Skeletal muscle tissue (tissue), 4 donors: ENCODE results near the gene FBXW11. TPM values are rescaled to one million over a fixed set of nuclear protein-coding genes. Genes with fewer than 3 reads are reported as not detected.

ENCODE experiments used
- H3K27ac ChIP-seq: one replicate; pipeline ENCODE4 v1.7.0; 2013; ENCODE audit warnings: mild to moderate bottlenecking, low read depth, low read length, inconsistent platforms
- H3K27me3 ChIP-seq, 3 donors: one replicate each; pipeline ENCODE4 v1.7.0; 2013; ENCODE audit warnings: low read length in 3 of 3; ENCODE audit not compliant: control insufficient read depth in 3 of 3, insufficient read depth in 3 of 3
- H3K36me3 ChIP-seq, 3 donors: one replicate each; pipeline ENCODE4 v1.7.0; 2013; ENCODE audit warnings: low read length in 3 of 3; ENCODE audit not compliant: control insufficient read depth in 3 of 3, insufficient read depth in 3 of 3
- H3K4me1 ChIP-seq, 3 donors: one replicate each; pipeline ENCODE4 v1.7.0; 2013; ENCODE audit warnings: low read length in 3 of 3, mild to moderate bottlenecking in 3 of 3; ENCODE audit not compliant: control insufficient read depth in 3 of 3, insufficient read depth in 3 of 3
- H3K4me3 ChIP-seq, 3 donors: one replicate each; pipeline ENCODE4 v1.7.0; 2013; ENCODE audit warnings: low read length in 3 of 3
- H3K9ac ChIP-seq, 3 donors: one replicate each; pipeline ENCODE4 v1.7.0; 2013; ENCODE audit warnings: low read length in 3 of 3, mild to moderate bottlenecking in 3 of 3, moderate library complexity in 2 of 3, low read depth in 1 of 3
- H3K9me3 ChIP-seq, 3 donors: one replicate each; pipeline ENCODE4 v1.7.0; 2013; ENCODE audit warnings: low read length in 3 of 3; ENCODE audit not compliant: control insufficient read depth in 3 of 3
- total RNA-seq: library from RNA; depleted of rRNA; stranded (reverse); fragments of >200 nt; gene quantifications from one replicate; pipeline ENCODE4 v1.2.3, GENCODE V29; 2014
- donor health status: Osteomylitis.

FBXW11 gene
- total RNA-seq, 1 donor from 2014 or later: 60.5 TPM

DNA sequence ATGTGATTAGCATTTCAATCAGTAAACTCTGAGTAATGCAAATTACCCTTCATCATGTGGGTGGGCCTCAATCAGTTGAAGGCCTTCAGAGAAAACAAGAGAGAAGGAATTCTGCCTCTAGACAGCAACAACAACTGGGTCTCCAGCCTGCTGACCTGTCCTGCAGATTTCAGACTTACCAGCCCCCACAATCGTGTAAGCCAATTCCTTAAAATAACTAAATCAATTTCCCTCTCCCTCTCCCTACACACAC, 41.7 kb upstream of the FBXW11 start:
- Histone ChIP-seq H3K36me3 (peaks cover 3 to 6% (median 4%) of the 10 kb centered on the region in 3 donors), H3K27ac (no peak overlapping the region), H3K27me3 (no peaks in the 10 kb centered on the region)

DNA sequence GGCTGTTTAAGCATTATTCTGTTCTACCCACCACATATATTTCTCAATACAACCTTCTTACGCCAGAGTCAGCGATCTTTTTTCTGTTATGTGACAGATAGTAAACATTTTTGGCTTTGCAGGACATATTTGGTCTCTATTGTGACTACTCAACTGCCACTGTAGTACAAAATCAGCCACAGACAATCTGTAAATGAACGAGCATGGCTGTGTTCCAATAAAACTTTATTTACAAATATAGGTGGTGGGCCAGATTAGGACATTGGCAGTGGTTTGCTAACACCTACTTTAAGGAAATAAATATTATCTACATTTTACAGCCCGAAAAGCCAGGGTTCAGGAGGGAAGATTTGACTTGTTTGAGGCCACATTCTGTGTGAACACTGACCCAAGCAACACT, 40.2 kb upstream of the FBXW11 start:
- H3K27ac ChIP-seq: no peak overlapping the region
- H3K36me3 ChIP-seq: peaks cover 3 to 4% (median 4%) of the 10 kb centered on the region in 3 donors
- no peaks in the 10 kb centered on the region for H3K9me3 ChIP-seq
- no peak overlapping the region for H3K4me3 ChIP-seq
- peaks cover 0 to 5% (median 0%) of the 10 kb centered on the region in 3 donors for H3K4me1 ChIP-seq
- no peak overlapping the region for H3K9ac ChIP-seq
- H3K27me3 ChIP-seq: no peaks in the 10 kb centered on the region

More for the DNA sequence above, 41.7 kb upstream of the FBXW11 start:
- no peak overlapping the region for H3K4me3 ChIP-seq
- no peaks in the 10 kb centered on the region for H3K9me3 ChIP-seq
- H3K4me1 ChIP-seq: peaks cover 0 to 5% (median 0%) of the 10 kb centered on the region in 3 donors
- no peak overlapping the region for H3K9ac ChIP-seq

DNA sequence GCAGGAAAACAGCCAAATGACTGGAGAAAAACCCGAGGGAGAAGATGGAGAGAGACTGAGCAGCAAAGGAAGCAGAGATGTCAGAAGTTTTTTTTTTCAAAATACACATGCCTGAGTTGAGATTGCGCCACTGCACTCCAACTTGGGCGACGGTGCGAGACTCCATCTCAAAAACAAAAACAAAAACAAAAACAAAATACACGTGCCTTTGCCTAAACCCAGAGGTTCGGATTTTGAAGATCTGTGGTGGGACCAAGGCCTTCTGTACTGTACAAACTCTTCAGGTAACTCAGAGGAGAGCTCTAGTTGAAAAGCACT, 38.8 kb upstream of the FBXW11 start:
- H3K27me3 ChIP-seq: peaks cover 0 to 4% (median 0%) of the 10 kb centered on the region in 3 donors
- H3K4me1 ChIP-seq: peaks cover 0 to 6% (median 0%) of the 10 kb centered on the region in 3 donors
- no peak overlapping the region for H3K27ac ChIP-seq
- no peak overlapping the region for H3K9ac ChIP-seq
- peaks cover 3 to 4% (median 3%) of the 10 kb centered on the region in 3 donors for H3K36me3 ChIP-seq
- no peaks in the 10 kb centered on the region for H3K9me3 ChIP-seq
- H3K4me3 ChIP-seq: no peak overlapping the region

DNA sequence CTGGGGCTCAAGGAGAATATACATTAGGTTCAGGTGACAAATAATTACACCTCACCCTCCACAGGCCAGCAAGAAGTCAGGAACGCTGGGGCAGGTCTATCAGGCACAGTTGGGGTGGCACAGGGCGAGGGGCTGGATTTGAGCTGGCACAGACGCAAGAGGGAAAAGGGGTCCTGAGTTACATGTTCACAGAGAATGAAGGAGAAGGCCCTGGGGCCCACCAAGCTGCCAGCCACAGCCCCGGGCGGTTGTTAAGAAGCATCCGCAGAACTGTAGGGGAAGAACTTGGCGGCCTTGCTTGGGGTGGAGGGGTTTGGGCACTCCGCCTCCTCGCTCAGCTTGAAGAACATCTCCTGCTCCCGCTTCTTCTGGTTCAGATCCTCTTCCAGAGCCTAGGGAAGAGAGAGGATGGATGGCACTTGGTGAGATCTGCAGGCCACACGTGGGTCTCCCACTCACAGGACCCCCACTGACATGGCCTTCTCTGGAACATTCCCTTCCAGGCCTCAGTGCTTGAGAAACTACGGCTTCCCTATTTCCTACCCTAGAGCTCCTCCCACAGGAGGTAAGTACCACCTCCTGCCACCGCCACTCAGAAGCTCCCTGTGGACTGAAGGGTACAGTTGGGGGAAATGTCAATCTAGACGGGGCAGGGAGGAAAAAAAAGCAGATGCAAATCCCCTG, 38.3 kb upstream of the FBXW11 start:
- Histone ChIP-seq H3K4me1 (peaks cover 0 to 7% (median 0%) of the 10 kb centered on the region in 3 donors), H3K9me3 (no peaks in the 10 kb centered on the region), H3K4me3 (no peak overlapping the region), H3K27me3 (peaks cover 0 to 4% (median 0%) of the 10 kb centered on the region in 3 donors), H3K27ac (no peak overlapping the region), H3K36me3 (peaks cover 0 to 4% (median 3%) of the 10 kb centered on the region in 3 donors), H3K9ac (no peak overlapping the region)

DNA sequence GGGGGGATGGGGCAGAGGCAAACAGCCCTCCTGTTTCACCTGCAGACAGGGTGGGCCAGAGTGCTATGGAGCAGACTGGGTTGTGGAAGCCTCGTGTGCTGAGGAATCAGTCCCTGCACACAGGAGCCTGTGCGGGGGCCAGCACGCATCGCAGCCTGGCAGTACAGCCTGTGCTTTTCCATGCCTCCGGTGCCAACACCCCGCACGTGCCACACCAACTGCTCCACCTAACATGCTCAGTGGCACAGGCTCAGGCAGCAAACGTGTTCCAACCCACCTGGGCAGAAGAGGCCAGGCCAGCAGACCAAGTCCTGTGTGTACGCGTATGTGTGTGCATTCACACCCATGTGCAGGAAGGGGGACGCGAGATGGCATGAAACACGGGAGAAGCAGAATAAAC, 37.4 kb upstream of the FBXW11 start:
- Histone ChIP-seq H3K27me3 (peaks cover 0 to 4% (median 0%) of the 10 kb centered on the region in 3 donors), H3K27ac (no peak overlapping the region), H3K4me1 (peaks cover 0 to 7% (median 0%) of the 10 kb centered on the region in 3 donors), H3K36me3 (peaks cover 0 to 4% (median 3%) of the 10 kb centered on the region in 3 donors), H3K4me3 (no peak overlapping the region), H3K9ac (no peak overlapping the region), H3K9me3 (no peaks in the 10 kb centered on the region)

DNA sequence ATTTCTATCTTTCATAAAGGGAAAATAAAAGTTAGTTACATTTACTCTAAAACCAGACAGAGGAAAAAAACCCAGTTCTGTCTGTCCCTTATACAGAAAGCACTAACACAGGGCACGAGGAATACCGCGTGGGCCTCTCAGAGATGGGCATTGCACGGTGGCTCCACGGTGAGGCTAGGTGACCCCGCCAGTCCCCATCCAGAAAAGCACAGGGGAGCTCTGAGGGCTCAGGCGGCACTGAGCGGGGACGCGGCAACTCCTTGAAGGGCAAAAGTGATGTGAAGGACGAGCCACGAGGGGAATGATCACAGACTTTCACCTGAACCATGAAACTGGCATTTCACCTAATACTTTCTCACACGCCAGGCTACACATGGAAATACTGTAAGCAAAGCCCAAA, 35.7 kb upstream of the FBXW11 start:
- Histone ChIP-seq H3K4me3 (no peak overlapping the region), H3K4me1 (peaks cover 0 to 7% (median 0%) of the 10 kb centered on the region in 3 donors), H3K27me3 (peaks cover 0 to 4% (median 0%) of the 10 kb centered on the region in 3 donors), H3K27ac (no peak overlapping the region), H3K9me3 (no peaks in the 10 kb centered on the region), H3K36me3 (peaks cover 0 to 4% (median 3%) of the 10 kb centered on the region in 3 donors), H3K9ac (no peak overlapping the region)

DNA sequence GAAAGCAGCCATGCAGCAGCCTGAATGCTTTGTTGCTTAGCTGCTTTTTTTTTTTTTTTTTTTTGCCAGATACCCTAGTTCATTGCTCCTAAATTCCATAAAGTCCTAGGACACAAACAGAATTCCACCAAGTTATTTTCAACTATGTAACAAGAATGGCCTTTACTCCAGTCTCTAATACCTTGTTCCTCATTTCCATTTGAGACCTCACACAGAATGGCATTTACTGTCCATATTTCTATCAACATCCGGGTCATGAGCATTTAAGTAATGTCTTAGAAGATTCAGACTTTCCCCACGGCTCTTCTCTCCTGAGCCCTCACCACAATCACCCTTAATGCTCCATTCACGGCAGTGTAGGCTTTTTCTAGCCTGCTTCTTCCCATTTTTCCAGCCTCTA, 31.7 kb upstream of the FBXW11 start:
- Histone ChIP-seq H3K9me3 (no peaks in the 10 kb centered on the region), H3K27me3 (peaks cover 0 to 4% (median 0%) of the 10 kb centered on the region in 3 donors), H3K9ac (no peak overlapping the region), H3K4me3 (no peak overlapping the region), H3K27ac (no peak overlapping the region), H3K4me1 (peaks cover 0 to 2% (median 0%) of the 10 kb centered on the region in 3 donors), H3K36me3 (no peaks in the 10 kb centered on the region)

DNA sequence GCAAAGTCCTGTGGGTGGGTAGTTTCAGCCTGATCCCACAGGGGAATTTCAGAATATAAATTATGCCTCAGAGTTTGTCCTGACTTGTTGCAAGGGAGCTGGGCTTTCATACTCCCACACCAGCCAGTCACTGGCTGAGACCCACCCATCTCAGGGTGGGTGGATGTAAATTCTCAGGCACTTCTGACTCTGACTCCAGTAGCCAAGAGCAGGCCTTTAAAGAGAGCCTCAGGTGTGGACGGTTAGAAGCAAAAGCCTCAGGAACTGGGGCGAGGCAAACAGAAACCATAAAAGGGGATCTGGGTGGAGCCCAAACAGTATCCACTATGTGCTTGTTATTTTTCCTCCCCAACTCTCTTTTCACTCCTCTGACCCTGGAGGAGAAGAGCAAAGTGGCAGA, 28.6 kb upstream of the FBXW11 start:
- Histone ChIP-seq H3K27ac (no peak overlapping the region), H3K9ac (no peak overlapping the region), H3K4me1 (no peaks in the 10 kb centered on the region), H3K36me3 (no peaks in the 10 kb centered on the region), H3K27me3 (no peaks in the 10 kb centered on the region), H3K4me3 (no peak overlapping the region), H3K9me3 (no peaks in the 10 kb centered on the region)

DNA sequence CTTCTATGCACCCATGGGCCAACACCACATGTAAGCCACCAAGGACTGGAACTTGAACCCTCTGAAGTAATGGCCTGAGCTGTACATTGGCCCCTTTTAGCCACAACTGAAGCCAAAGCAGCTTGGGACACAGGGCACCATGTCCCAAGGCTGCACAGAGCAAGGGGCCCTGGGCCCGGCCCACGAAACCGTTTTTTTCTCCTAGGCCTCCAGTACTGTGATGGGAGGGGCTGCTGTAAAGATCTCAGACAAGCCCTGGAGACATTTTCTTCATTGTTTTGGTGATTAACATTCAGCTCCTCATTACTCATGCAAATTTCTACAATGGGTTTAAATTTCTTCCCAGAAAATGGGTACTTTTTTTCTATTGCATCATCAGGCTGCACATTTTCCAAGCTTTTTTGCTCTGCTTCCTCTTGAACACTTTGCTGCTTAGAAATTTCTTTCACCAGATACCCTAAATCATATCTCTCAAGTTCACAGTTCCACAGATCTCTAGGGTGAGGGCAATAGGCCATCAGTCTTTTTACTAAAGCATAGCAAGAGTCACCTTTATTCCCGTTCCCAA, 25.5 kb upstream of the FBXW11 start:
- H3K4me1 ChIP-seq: peaks cover 0 to 5% (median 0%) of the 10 kb centered on the region in 3 donors
- H3K27me3 ChIP-seq: no peaks in the 10 kb centered on the region
- no peaks in the 10 kb centered on the region for H3K36me3 ChIP-seq
- H3K9me3 ChIP-seq: no peaks in the 10 kb centered on the region
- no peak overlapping the region for H3K9ac ChIP-seq
- H3K4me3 ChIP-seq: no peak overlapping the region
- no peak overlapping the region for H3K27ac ChIP-seq

DNA sequence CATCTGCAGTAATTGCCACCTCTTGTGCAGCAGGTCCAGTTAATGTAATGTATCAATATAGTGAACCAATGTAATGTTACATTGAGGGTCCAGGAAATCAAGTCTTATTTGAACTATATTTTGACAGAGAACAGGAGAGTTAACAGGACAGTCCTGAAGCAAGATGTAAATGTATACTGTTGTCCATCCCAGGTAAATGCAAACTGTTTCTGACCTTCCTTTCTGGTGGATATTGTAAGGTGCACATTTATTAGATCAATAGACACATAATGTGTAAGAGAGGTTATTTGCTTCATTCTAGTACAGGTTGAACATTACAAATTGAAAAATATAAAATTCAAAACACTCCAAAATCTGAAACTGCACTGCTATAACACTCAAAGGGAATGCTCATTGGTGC, 23.4 kb upstream of the FBXW11 start:
- no peak overlapping the region for H3K4me3 ChIP-seq
- peaks cover 0 to 5% (median 0%) of the 10 kb centered on the region in 3 donors for H3K4me1 ChIP-seq
- H3K27ac ChIP-seq: no peak overlapping the region
- H3K9ac ChIP-seq: no peak overlapping the region
- H3K36me3 ChIP-seq: no peaks in the 10 kb centered on the region
- no peaks in the 10 kb centered on the region for H3K9me3 ChIP-seq
- H3K27me3 ChIP-seq: no peaks in the 10 kb centered on the region
